HG02981 (cell line): ENCODE data around the gene NKD2.
"Not testable (repeated sequence)": the region's sequence is repeated elsewhere in the genome, so short reads cannot be mapped to it uniquely, and the experiment has no call there.

Experiments
- ATAC-seq: cut with Tn5 transposase; IDR thresholded peaks from one replicate; pipeline ENCODE4 v1.9.1; 2021; ENCODE audit warnings: mild to moderate bottlenecking, moderate library complexity; ENCODE audit not compliant: unreplicated experiment

NKD2 gene

GRCh38 chr5:1054799-1055775 is 46.5 kb downstream of the NKD2 start:
- ATAC-seq, result no peak

DNA sequence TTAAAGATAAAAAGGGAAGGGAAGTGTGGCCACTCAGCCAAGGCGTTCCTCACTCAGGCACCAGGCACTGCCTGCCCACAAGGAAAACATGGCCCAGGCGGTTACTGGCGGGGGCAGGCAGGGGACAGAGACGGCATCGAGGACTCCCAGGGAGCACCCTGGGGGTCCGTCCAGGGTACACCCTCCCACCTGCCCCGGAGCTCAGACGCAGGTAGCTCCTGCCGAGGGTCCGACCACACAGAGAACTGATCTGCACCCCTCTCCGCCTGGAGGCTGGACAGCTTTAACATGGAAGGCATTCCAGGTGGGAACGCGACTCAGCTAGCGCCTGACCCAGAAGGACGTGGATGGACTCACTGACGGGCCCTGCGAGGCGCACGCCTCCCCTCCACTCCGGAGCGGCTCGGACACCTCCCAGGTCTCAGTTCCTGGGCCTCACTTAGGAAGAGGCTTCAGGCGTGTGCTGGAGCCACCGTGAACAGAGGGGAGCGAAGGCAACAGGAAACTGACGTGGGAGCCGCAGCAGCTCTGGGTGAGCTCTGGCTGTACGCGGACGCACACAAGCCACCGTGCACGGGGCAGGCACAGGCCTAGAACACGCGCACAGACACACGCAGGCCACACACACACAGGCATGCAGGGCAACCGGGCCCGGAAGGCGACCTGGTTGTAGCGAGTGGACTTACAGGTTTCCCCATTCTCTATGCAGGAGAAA is 47.5 kb downstream of the NKD2 start:
- ATAC-seq, result no peak

DNA sequence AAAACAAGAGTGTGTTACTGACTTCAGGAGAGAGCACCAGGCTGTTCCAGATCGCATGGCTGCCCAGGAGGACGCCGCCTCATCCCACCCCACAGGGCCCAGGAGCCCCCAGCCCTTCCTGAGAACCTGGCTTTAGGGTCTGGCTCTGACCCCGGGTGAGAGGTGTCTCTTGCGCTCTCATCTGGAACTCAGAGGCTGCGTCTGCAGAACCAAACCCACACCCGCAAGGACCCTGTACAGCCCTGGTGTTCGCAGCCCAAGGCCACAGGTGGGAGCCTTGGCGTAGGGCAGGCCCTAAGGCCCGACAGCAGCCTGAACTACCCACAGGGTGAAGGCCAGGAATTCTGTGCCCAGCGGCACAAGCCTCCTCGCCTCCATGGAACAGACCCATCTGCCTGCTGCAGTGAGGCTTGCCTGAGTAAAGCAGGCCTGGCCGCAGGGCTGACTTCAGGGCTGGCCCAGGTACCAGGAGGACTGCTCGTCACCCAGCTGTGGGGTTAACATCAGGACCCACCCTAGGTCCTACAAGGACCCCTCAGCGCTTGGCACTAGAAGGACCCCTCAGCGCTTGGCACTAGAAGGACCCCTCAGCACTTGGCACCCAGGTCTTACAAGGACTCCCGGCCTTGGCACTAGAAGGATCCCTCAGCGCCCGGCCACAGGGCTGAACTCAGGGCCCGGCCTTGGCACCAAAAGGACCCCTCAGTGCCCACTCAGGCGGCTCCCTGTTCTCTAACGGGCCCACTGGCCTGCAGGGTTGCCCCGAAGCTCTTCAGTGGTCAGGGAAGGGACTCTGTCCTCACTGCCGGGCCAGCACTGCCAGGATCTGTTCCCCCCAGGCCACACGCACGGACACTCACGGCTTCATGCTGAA is 48.2 kb downstream of the NKD2 start:
- ATAC-seq, result no peak

DNA sequence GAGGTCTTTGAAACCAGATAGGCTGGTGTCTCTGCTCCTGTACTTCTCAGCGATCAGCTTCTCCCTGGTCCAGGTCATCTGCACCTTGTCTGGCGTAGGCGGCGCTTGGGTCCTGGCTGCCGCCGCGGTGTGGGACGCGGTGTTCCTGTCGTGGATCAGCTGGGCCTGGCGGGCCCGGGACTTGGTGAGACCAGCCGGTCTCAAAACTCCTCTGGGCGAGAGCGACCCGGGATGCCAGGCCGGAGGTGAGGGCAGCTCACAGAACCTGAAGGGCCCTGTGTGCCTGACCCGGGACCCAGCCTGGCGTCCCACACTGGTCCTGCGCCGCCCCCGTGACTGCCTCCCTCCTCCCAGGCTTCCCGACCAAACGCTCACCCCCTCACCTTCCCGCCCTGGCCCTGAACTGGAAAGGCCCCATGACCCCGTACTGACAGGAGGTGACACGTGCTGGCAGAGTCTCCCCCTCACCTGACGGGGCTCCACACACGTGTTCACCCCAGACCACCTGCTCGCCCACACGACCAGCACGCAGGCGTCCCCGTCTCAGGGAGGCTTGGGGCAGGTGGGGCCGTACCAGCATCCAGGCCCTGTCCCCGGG is 49.0 kb downstream of the NKD2 start:
- ATAC-seq, result no peak

DNA sequence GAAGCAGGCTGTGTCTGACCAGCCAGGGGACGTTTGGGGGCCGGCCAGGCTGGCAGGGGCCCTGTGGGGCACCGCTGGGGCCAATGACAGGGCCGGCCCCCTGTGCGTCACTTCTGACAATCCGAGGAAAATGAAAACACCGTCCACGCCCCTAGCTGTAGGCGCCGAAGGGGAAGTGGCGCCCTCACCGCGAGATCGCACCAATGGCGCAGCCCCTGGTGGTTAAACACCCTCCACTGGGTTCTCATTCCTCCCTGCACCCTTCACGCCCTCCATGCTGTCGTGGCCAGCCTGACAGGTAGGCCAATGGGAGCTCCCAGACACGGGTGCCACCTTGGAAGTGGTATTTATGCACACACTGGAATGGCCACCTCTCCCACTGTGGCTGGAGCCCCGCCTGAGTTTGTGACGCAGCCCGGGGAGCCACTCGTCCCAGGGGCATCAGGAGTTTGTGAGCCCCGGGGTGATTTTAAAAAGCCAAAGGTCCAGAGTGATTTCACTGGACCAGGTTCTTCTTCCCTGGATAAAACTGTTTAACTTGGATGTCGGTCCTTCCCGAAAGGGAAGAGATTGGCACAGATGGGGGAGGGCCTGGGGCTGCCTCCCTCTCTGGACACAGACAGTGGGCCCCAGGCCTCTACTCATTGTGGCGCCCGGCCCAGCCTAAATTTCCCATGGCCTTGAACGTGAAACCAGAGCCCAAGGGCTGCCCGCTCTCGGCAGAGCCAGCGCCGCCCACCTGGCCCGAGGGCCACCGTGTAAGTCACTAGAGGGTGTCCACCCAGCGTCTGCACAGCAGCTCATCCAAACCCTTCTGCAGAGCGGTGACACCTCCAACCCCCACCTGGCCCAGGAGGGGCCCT is 49.7 kb downstream of the NKD2 start:
- ATAC-seq, result no peak

GRCh38 chr5:1058988-1059883 is 50.6 kb downstream of the NKD2 start:
- ATAC-seq, result no peak

DNA sequence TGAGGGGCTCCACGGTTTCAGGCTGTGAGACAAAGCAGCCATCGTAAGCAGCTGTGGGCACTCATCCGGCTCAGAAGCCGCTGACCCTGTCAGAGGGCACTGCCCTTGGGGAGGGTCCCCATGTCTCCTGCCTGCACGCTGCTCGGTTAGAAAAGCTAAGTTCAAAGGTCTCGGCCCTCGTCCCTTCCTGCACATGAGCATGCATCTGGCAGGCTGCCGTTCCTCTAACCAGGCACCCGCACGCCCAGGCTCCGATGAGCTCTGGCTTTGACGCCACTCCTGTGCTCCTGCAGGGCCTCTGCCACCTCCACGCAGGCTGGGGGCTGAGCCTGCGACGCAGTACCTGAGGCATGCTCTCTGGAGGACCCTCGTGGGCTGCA is 51.3 kb downstream of the NKD2 start:
- no peak for ATAC-seq

- ATAC-seq, result no peak
Measured at GRCh38 chr5:1060535-1060981, 52.0 kb downstream of the NKD2 start.

DNA sequence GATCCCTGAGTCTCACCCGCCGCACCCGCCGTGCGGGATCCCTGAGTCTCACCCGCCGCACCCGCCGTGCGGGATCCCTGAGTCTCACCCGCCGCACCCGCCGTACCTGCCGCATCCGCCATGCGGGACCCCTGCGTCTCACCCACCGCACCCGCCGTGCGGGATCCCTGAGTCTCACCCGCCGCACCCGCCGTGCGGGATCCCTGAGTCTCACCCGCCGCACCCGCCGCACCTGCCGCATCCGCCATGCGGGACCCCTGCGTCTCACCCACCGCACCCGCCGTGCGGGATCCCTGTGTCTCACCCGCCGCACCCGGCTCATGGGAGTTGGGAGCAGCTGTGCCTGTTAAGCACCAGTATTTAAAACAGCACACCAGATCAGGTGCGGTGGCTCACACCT is 52.7 kb downstream of the NKD2 start:
- not testable (repeated sequence) for ATAC-seq

DNA sequence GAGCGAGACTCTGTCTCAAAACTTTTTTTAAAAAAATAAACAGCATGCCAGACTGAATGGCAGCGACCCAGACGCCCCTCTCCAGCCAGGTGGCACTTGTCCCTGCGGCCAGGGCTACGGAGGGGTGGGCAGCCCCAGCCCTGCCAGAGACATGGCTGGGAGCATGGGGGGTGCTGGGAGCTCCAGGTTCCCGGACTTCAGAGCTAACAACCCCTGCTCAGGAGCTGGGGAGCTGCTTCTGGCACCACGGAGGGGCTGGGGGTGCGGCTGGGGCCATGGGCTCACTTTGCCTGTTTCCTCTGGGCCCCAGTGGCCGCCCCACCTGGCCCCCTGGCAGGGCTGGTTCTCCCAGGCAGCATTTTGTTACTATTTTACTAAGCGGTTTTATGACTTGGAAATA is 53.3 kb downstream of the NKD2 start:
- ATAC-seq, result no peak

DNA sequence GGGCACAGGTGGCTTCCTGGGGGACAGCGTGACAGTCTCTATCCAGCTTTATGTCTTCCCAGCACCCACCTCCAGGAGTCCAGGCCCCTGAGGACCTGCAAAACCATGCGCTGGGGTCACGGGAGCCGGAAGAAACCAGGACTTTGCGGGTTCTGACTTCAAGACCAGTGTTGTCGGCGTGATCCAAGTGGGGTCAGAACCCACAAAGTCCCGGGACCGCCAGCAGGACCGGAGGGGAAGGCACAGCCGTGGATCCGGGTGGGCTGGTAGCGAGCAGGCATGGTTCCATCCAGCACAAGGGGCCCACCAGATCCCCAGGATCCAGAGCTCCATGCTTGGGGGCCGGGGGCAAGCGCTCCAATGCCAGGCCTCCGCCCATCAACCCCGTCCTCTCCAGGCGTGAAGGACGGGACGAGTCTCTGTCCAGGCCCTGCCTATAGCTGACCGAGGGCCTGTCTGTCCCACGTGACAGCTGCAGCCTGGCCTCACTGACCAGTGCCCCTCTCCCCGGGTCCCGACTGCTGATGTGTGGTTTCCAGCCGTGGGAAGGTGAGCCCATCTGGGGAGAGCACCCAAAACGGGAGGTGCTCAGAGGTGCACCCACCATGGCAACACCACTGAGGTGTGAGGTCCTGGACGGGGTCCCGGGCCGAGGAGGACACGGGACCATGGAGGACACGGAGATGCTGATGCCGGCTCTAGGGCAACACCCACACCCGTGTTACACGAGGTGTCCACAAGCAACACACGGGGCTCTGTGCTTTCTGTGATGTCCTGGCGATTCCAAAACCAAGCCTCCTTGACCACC is 54.4 kb downstream of the NKD2 start:
- no peak for ATAC-seq

DNA sequence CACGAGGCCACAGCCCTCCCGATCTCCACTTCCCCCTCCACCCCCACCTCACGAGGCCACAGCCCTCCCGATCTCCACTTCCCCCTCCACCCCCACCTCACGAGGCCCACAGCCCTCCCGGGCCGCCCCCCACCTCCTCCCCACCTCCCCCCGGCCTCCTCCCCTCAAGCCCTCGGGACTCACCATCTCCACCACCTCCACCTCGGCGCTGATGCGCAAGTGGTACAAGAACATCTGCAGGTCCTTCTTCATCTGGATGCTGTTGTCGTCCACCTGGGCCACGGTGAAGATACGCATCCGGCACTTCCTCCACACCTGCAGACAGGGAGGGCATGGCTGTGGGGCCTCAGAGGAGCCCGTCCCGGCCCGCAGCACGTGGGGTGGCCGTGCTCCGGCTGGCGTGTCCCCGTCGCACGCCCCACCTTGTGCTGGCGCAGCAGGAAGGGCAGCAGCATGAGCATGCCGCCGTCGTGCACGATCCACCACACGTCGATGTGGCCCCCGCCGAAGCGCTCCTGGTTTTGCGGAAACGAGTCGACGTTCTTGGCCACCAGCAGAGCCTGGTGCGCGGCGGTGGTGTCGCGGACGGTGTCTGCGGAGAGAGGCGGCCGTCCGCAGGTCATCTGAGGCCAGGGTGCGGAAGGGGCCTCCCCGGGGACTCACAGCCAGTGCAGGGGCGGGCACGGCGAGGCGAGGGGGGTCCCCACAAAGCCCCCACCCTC is 55.2 kb downstream of the NKD2 start:
- ATAC-seq, result no peak

- no peak for ATAC-seq
Measured at GRCh38 chr5:1064383-1065142, 56.0 kb downstream of the NKD2 start.

GRCh38 chr5:1065143-1065750 is 56.6 kb downstream of the NKD2 start:
- no peak for ATAC-seq

GRCh38 chr5:1065891-1066650 is 57.5 kb downstream of the NKD2 start:
- ATAC-seq, result no peak
